HEK293T (cell line): ENCODE measurements around the gene VAV3.

Experiments
- BHLHE40 ChIP-seq: fragments of 450-650 bp; IDR thresholded peaks from 2 replicates; pipeline ENCODE4 v1.6.1; 2016; ENCODE audit warnings: mild to moderate bottlenecking, moderate library complexity, borderline replicate concordance
- FOXA1 ChIP-seq: fragments of 450-650 bp; IDR thresholded peaks from 2 replicates; pipeline ENCODE4 v1.6.1; 2016; ENCODE audit warnings: mild to moderate bottlenecking
- FOXK2 ChIP-seq: fragments of 450-650 bp; IDR thresholded peaks from 2 replicates; pipeline ENCODE4 v1.6.1; 2016; ENCODE audit warnings: mild to moderate bottlenecking
- SUZ12 ChIP-seq: fragments of 450-650 bp; IDR thresholded peaks from 2 replicates; pipeline ENCODE4 v1.6.1; 2016; ENCODE audit warnings: mild to moderate bottlenecking

GRCh38 chr1:107833061-107833460 lies 131.9 kb downstream of the VAV3 start:
- no peak for TF ChIP-seq FOXK2
- TF ChIP-seq FOXA1, result no peak
- TF ChIP-seq BHLHE40, result no peak
- no peak for TF ChIP-seq SUZ12
